B cell (primary cell): ENCODE data around the gene GTF3C5. TPM values are rescaled to one million over a fixed set of nuclear protein-coding genes. Genes with fewer than 3 reads are reported as not detected.

ENCODE experiments used
- ATAC-seq: fragments of 200-7000 bp; cut with Tn5 transposase; one replicate; pipeline ENCODE4 v1.10.0; 2021; ENCODE audit warnings: low read depth, mild to moderate bottlenecking, moderate number of reproducible peaks, moderate library complexity
- CTCF ChIA-PET: fragments of 350-600 bp; sonication (Branson Sonifier 250); formaldehyde crosslinking; loops from one replicate; lab custom pipeline; 2021; ENCODE audit warnings: antibody characterized with exemption, inconsistent platforms; lab: Charles Lee
- POLR2A ChIA-PET: fragments of 350-600 bp; sonication (Branson Sonifier 250); formaldehyde crosslinking; loops from one replicate; lab custom pipeline; 2021; ENCODE audit warnings: antibody characterized with exemption; lab: Charles Lee
- DNase-seq: peaks from one replicate; pipeline ENCODE4 v3.0.0; 2013
- H2AFZ ChIP-seq: 2 replicates; pipeline ENCODE4 v1.6.1; 2012; ENCODE audit warnings: mild to moderate bottlenecking, low read depth, low read length; ENCODE audit not compliant: insufficient read depth, poor library complexity, severe bottlenecking
- H3K27ac ChIP-seq, 2 donors: 1 replicate in 1 of 2; 2 replicates in 1 of 2; pipeline ENCODE4 v1.5.1; 2012 to 2013; ENCODE audit warnings: low read length in 2 of 2, mild to moderate bottlenecking in 2 of 2, moderate library complexity in 1 of 2
- H3K27me3 ChIP-seq, 4 experiments: fragments of 200-600 bp in 1 of 4; sonication (generic) in 1 of 4; replicated peaks in 1 of 4; 1 replicate in 2 of 4; 2 replicates in 2 of 4; pipeline versions ENCODE4 v1.6.1 to v1.7.0; 2013 to 2016; ENCODE audit warnings: low read length in 3 of 4, mild to moderate bottlenecking in 2 of 4, mixed read lengths in 1 of 4, moderate library complexity in 1 of 4; ENCODE audit not compliant: insufficient read depth in 4 of 4, control insufficient read depth in 3 of 4; ENCODE audit errors: control extremely low read depth in 1 of 4
- H3K36me3 ChIP-seq, 2 experiments: replicated peaks in 1 of 2; 1 replicate in 1 of 2; 2 replicates in 1 of 2; pipeline versions ENCODE4 v1.6.1 to v1.7.1; 2013; ENCODE audit warnings: low read length in 1 of 2; ENCODE audit not compliant: insufficient read depth in 2 of 2, control insufficient read depth in 1 of 2; ENCODE audit errors: control extremely low read depth in 1 of 2, extremely low read depth in 1 of 2
- H3K4me1 ChIP-seq, 2 donors: fragments of 200-600 bp in 1 of 2; sonication (generic) in 1 of 2; 1 replicate in 1 of 2; 2 replicates in 1 of 2; pipeline versions ENCODE4 v1.5.1 to v1.6.1; 2013 to 2017; ENCODE audit warnings: low read length in 2 of 2; ENCODE audit not compliant: control insufficient read depth in 2 of 2, insufficient read depth in 2 of 2
- H3K4me2 ChIP-seq: replicated peaks from 2 replicates; pipeline ENCODE3; 2012; ENCODE audit warnings: mild to moderate bottlenecking, low read depth, low read length; ENCODE audit not compliant: poor library complexity, severe bottlenecking
- H3K4me3 ChIP-seq, 5 experiments: fragments of 200-600 bp in 1 of 5; sonication (generic) in 1 of 5; 1 replicate in 3 of 5; 2 replicates in 2 of 5; pipeline versions ENCODE4 v1.5.1 to v1.7.0; 2011 to 2016; ENCODE audit warnings: low read length in 4 of 5, mild to moderate bottlenecking in 4 of 5, low read depth in 2 of 5, control low read depth in 1 of 5, moderate library complexity in 1 of 5; ENCODE audit not compliant: insufficient read depth in 1 of 5; ENCODE audit errors: control extremely low read depth in 1 of 5, extremely low read depth in 1 of 5
- H3K79me2 ChIP-seq: fragments of 200-600 bp; sonication (generic); one replicate; pipeline ENCODE4 v1.6.0; 2016; ENCODE audit warnings: low read length; ENCODE audit not compliant: control insufficient read depth, insufficient read depth
- H3K9ac ChIP-seq: fragments of 200-600 bp; sonication (generic); 2 replicates; pipeline ENCODE4 v1.6.1; 2017; ENCODE audit warnings: mild to moderate bottlenecking, low read length, moderate library complexity
- H3K9me3 ChIP-seq, 3 donors: one replicate each; pipeline versions ENCODE4 v1.6.1 to v1.7.1; 2013; ENCODE audit warnings: low read length in 2 of 3; ENCODE audit not compliant: control insufficient read depth in 2 of 3, insufficient read depth in 1 of 3; ENCODE audit errors: control extremely low read depth in 1 of 3
- H4K20me1 ChIP-seq: 2 replicates; pipeline ENCODE4 v1.6.0; 2012; ENCODE audit warnings: mild to moderate bottlenecking, low read length; ENCODE audit not compliant: insufficient read depth, control insufficient read depth, poor library complexity, severe bottlenecking
- H3K27ac Mint-ChIP-seq: one replicate; pipeline ENCODE4 v1.8.0; 2021; ENCODE audit warnings: mixed read lengths
- H3K27me3 Mint-ChIP-seq: one replicate; pipeline ENCODE4 v1.8.0; 2021; ENCODE audit warnings: mixed read lengths
- H3K4me1 Mint-ChIP-seq: one replicate; pipeline ENCODE4 v1.8.0; 2021; ENCODE audit warnings: mixed read lengths
- H3K4me3 Mint-ChIP-seq: one replicate; pipeline ENCODE4 v1.8.0; 2021; ENCODE audit warnings: mixed read lengths
- H3K9me3 Mint-ChIP-seq: one replicate; pipeline ENCODE4 v1.8.0; 2022; ENCODE audit warnings: mixed read lengths; ENCODE audit not compliant: insufficient read depth
- EZH2 ChIP-seq: IDR thresholded peaks from 2 replicates; pipeline ENCODE4 v1.6.1; 2012; ENCODE audit warnings: borderline replicate concordance, low read depth, mild to moderate bottlenecking, moderate library complexity, low read length; ENCODE audit not compliant: insufficient read depth, poor library complexity, severe bottlenecking
- WGBS: methylation state at CpG from one replicate; pipeline ENCODE4 v1.1.5; 2013; ENCODE audit warnings: missing lambda C conversion rate; ENCODE audit not compliant: insufficient coverage; 5-methylcytosine and 5-hydroxymethylcytosine counted together
- intact Hi-C: fragments of 100-400 bp; cut with micrococcal nuclease; formaldehyde crosslinking; loops from one replicate; pipeline ENCODE4 v1.10.0; 2022
- polyA plus RNA-seq: library from polyadenylated mRNA; depleted of rRNA; stranded (reverse); fragments of >200 nt; gene quantifications from 2 replicates; pipeline ENCODE4 v1.2.3, GENCODE V29; 2012
- total RNA-seq, 2 donors: library from RNA; stranded (reverse); fragments of 120-200 nt in 1 of 2; gene quantifications; 1 replicate in 1 of 2; 2 replicates in 1 of 2; pipeline versions ENCODE4 v1.2.3 to v1.2.4, GENCODE V29; 2013 to 2022
- TF ChIP-seq, protein P1 (sequence below): fragments of 200-600 bp; IDR thresholded peaks from one replicate; pipeline ENCODE4 v1.8.0; 2022; ENCODE audit warnings: antibody characterized with exemption, mild to moderate bottlenecking

GTF3C5 gene
- total and polyA plus RNA-seq, 2 donors (not counting 1 experiment from before 2014, with no cell fraction given), result 80.5 to 91.2 TPM

DNA sequence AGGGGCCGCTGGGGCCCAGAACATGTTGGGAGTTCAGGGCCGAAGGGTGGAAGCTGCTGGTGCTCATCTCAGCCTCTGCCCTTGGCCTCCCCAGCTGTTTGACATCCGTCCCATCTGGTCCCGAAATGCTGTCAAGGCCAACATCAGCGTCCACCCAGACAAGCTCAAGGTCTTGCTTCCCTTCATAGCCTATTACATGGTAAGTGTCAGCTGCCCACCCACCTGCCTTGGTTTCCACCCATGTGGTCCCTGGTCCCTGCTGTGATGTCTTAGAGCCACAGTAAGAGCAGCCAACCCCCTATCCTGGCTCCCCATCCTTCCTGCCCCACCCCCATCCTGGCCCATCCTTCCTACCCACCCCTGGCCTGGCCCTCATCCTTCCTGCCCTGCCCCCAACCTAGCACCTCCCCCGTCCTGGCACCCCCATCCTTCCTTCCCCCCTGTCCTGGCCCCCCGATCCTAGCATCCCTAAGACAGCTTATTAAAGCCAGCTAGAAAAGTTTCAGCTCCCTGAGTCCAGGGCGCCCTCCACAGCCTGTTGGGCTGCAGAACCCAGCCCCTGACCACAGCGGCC, 21.3 kb downstream of the GTF3C5 start:
- Mint-ChIP-seq H3K4me3 (no peak overlapping the region), H3K27ac (no peak overlapping the region), H3K4me1 (peaks cover 2% of the 10 kb centered on the region), H3K9me3 (no peaks in the 10 kb centered on the region), H3K27me3 (no peaks in the 10 kb centered on the region)
- H2AFZ ChIP-seq, result no peak overlapping the region
- TF ChIP-seq, protein P1, sequence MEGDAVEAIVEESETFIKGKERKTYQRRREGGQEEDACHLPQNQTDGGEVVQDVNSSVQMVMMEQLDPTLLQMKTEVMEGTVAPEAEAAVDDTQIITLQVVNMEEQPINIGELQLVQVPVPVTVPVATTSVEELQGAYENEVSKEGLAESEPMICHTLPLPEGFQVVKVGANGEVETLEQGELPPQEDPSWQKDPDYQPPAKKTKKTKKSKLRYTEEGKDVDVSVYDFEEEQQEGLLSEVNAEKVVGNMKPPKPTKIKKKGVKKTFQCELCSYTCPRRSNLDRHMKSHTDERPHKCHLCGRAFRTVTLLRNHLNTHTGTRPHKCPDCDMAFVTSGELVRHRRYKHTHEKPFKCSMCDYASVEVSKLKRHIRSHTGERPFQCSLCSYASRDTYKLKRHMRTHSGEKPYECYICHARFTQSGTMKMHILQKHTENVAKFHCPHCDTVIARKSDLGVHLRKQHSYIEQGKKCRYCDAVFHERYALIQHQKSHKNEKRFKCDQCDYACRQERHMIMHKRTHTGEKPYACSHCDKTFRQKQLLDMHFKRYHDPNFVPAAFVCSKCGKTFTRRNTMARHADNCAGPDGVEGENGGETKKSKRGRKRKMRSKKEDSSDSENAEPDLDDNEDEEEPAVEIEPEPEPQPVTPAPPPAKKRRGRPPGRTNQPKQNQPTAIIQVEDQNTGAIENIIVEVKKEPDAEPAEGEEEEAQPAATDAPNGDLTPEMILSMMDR, result no peak
- TF ChIP-seq EZH2, result no peak
- no peak overlapping the region for H3K27ac ChIP-seq
- no peak overlapping the region for H3K9ac ChIP-seq
- ChIA-PET CTCF (no interaction called here), POLR2A (no interaction called here)
- DNase-seq, result no peak
- no peak overlapping the region for H3K4me3 ChIP-seq
- no peak overlapping the region for H3K4me2 ChIP-seq
- peaks cover 0 to 5% of the 10 kb centered on the region in 2 donors for H3K4me1 ChIP-seq
- H4K20me1 ChIP-seq, result peaks cover 4% of the 10 kb centered on the region
- no peaks in the 10 kb centered on the region for H3K9me3 ChIP-seq
- no peak for ATAC-seq
- 98% methylated on average over 7 of the region's 9 CpGs for WGBS
- no peaks in the 10 kb centered on the region for H3K79me2 ChIP-seq
- no peaks in the 10 kb centered on the region for H3K27me3 ChIP-seq
- H3K36me3 ChIP-seq, result peaks cover 0 to 62% of the 10 kb centered on the region in 2 experiments
- intact Hi-C loops, result no loop called here

DNA sequence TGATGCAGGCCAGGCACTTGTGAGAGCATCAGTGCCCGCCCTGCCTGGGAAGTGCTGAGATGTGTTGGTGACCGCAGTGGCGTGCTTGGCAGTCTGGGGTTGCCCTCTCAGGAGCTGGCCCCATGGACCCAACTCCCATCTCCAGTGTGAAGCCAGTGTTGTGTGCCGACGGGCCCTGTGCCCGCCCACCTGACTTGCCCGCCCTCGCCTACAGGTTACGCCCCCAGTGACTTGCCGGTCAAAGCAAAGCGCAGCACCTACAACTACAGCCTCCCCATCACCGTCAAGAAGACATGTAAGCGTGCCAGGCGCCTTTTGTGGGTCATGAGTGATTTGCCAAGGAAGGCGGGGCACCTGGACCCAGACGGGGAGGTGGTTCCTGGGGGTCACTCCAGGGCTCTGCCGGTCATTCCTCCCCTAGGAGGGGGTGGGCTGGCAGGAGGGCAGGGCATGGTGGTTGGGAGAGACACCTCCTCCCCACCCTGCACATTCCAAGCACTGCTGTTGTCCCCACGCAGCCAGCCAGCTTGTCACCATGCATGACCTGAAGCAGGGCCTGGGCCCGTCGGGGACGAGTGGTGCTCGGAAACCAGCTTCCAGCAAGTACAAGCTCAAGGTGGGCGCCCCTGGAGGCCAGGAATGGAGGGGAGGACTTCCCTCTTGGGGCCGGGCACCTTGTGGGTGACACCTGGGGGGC, 23.5 kb downstream of the GTF3C5 start:
- Histone ChIP-seq H3K9ac (no peak overlapping the region), H3K36me3 (peaks cover 0 to 61% of the 10 kb centered on the region in 2 experiments), H3K9me3 (no peaks in the 10 kb centered on the region), H3K27ac (no peak overlapping the region), H3K79me2 (no peaks in the 10 kb centered on the region), H3K4me1 (peaks cover 1 to 17% of the 10 kb centered on the region in 2 donors), H4K20me1 (peaks cover 4% of the 10 kb centered on the region), H3K27me3 (no peaks in the 10 kb centered on the region), H3K4me3 (no peak overlapping the region), H2AFZ (no peak overlapping the region), H3K4me2 (no peak overlapping the region)
- ChIA-PET CTCF (no interaction called here), POLR2A (no interaction called here)
- Mint-ChIP-seq H3K9me3 (no peaks in the 10 kb centered on the region), H3K4me1 (peaks cover 12% of the 10 kb centered on the region), H3K27me3 (no peaks in the 10 kb centered on the region), H3K4me3 (no peak overlapping the region), H3K27ac (no peak overlapping the region)
- intact Hi-C loops, result no loop called here
- ATAC-seq (no peak), DNase-seq (no peak)
- TF ChIP-seq, protein P1, result no peak
- TF ChIP-seq EZH2, result no peak
- WGBS, result 95% methylated on average over 13 of the region's 24 CpGs
